T-helper 1 cell (primary cell): ENCODE data around the gene ANKRD11.
"Not testable (repeated sequence)": the region's sequence is repeated elsewhere in the genome, so short reads cannot be mapped to it uniquely, and the experiment has no call there.

Experiments
- DNase-seq, 5 donors: peaks; one replicate each; pipeline ENCODE4 v3.0.0-alpha.2; 2012 to 2020

ANKRD11 gene

DNA sequence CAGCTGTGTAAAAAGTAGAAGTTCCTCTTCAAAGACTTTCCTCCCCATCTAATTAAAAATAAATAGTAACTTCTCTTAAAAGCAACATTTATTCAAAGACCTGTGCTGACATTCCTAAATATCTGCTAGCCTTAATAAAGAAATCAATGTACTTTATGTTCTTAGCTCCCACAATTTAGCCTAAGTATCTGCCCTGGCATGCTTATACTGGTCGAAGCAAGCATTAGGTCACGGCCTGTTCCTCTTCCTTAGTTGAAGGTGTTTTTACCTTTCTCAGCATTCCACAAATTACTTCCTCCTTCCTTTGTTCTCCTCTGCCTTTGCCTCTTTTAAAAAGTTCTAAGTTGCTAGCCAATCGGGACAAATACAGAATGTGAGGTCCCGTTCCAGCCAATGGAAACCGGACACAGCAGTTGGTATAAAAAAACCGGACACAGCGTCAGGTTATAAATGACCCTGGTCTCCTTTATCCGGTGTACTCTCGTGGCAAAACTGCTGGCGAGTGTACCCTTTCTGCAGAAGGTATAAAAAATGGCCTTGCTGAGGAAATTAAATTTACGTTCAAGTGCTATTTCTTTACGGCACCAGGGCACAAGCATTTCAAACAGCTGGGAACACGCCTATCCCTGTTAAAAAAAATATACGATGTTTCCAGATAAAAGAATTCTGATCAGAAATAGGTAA is 127.7 kb downstream of the ANKRD11 start:
- DNase-seq, result not testable (repeated sequence)

DNA sequence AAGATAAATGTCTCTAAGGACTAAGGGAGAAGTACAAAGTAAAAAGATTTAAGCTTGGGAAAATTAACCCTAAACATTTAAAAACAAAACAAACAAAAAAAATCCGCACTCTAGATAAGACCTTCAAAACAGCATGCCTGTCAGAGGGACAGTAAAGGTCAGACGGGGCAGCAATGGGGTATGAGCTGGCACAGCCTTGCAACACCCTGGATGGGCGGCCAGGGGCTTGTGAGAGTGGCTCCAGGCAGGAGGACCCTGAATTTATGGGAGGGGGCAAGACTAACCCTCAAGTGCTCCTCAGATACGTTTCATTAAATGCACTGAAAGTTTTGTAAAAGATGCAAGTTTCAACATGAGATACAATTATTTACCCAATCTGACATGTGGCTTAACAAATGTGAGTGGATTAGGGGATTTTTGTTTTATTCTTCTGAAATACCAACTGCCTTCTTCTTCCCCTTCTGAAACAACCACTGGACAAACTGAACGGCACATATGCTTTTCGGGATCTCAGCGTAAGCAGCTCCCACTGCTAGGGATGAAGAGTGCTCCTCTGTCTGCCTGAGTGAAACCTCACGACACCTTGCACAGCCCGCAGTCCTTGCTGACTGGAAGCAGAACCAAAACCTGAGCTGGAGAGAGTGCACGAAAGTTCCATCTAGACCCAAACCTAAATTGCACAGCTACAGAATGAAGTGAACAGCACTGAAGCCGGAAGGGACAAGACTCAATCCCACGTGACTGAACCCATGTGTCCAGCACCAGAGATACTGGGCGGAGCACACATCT is 128.4 kb downstream of the ANKRD11 start:
- DNase-seq, result peak in 1 of 5 donors; percentile 27

DNA sequence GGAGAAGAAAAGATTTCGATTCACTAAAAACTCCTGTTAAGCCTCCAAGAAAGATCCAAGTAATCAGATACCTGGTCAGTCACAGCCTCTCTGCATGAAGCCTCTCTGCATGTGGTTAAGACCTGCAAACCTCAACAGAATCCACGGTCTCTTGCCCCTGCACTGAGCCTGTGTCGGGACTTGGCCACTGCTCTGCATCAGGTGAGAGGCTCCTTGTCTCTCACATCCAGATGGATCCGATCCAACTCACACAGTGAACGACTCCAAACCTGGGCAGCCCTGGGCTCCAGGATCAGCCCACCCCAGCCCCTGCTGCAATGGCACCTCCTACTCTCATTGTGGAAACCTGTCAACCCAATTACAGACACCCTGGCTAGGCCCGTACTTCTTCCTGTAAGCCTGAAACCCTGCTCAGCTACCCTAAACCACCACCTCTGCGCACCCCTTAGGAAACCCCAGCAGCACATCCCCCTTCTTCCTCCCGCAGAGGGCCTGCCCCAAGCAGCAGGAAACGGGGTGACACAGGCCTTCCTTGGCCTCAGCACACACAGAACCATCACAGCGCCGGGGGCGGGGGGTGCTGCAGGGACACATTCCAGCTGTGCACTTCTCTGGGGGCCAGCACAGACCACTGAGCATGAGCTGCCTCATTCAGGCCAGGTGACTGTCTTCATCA is 129.5 kb downstream of the ANKRD11 start:
- peak; percentile 39 to 87 (median 58) for DNase-seq

DNA sequence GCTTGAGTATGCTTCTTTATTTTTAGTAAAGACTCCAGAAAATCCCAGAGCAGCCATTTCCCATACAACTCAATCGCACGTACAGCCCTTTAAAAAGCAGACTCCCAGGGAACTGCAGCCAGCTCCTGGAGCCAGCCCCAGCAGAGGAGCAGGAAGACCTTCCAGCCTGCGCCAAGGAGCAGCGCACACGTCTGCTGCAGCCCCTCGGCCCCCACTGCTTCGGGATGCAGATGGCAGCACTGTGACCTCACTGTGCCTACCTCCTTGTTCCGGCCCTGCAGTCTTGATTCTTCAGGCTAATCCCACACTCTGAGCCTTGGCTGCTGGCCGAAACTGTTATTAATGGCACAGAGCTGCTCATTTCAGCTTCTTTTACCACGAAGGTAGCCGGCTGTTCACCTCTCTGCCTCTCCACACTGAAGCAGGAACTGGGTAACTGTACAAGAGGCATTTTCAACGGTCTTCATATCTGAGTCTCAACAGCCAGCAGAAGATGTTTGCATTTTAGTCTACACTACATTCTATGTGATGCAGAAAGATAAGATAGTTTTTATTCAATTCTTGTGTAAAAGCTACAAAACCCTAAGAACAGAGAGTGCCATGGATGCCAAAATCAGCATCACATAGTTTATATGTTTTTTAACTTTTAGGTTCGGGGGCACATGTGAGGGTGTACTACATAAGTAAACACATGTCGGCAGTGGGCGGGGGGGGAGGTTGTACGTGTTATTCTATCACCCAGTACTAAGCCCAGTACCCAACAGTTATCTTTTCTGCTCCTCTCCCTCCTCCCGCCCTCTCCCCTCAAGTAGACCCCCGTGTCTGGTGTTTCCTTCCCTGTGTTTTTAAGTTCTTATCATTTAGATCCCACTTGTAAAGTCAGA is 130.9 kb downstream of the ANKRD11 start:
- DNase-seq, result no peak

DNA sequence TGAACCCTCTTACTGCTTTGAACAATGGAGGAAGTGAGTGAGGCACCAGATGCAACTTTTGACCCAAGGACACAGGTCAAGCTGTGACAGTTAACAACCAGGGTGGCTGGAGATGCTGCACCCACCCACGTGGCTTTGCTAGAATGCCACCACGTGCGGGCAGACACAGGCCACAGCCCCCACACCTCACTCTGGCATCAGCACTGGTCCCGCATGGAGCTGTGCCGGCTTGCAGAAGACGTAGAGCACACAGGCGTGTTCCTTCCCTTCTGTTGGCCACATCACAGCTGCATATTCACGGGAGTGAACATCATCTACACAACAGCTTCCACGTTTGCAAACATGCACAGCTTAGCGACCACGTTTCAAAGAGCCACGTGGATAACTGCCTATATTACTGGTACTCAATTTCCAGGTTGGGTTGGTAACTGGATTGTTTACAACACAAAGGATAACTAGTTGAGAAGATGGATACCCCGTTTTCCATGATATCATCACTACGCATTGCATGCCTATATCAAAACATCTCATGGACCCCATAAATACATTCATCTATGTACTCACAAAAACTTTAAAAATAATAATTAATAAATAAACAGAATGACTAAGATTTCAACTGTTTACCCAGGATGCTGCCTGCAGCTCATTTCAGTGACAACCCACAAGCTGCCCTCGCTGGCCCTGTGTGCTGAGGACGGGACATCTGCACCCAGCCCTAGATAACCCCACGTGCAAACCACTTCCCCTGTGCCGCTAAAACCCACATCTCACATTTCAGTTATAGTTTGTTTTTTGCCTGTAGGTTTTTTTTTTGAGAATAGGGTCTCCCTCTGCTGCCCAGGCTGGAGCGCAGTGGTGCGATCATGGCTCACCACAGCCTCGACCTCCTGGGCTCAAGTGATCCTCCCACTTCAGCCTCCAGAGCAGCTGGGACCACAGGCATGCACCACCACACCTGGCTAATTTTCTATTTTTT is 132.0 kb downstream of the ANKRD11 start:
- DNase-seq, result peak in 3 of 5 donors; percentile 22 to 72 (median 23)

DNA sequence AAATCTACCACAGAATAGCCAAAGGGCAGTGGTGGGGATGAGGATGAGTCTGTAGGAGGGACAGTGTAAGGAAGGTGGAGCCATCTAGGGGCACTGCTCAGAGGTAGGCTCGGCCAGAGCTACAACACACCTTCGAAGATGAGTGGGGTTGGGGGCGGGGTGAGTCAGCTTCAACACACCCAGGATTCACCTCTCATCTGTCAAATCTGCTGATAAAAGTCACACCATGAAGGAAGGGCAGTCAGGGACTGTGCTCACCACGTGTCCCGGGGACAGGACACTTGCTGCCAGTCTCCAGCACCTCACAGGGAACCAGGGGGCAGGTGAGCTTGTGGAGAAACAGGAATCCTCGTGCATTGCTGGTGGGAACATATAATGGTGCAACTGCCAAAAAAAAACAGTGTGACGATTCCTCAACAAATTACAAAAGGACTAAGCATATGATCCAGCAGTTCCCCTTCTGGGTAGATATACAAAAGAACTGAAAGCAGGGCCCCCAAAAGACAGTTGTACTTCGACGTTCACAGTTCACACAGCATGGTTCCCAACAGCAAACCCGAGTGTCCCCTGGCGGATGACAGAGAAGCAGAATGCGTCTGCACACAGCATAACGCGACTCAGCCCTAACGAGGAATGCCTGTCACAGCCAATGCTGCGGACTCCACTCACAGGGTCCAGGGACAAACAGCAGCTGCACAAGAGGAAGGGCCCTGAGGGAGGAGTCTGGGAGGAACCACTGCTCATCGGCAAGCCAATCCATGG is 133.1 kb downstream of the ANKRD11 start:
- no peak for DNase-seq

DNA sequence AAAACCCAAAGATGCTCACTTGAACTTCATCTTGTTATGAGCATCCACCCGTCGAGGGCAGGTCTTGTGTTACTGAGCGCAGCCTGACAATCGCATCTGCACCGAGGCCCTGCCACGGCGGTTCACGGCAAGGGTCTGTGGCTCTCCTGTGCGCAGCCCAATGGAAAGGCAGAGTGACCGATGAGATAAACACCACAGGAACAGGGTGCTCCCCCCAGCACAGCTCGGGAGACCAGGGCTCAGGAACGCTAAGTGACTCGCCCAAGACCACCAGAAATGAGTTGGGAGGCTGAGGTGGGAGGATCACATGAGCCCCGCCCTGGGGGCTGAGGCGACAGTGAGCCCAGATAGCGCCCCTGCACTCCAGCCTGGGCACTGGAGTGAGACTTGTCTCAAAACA is 134.7 kb downstream of the ANKRD11 start:
- no peak for DNase-seq

DNA sequence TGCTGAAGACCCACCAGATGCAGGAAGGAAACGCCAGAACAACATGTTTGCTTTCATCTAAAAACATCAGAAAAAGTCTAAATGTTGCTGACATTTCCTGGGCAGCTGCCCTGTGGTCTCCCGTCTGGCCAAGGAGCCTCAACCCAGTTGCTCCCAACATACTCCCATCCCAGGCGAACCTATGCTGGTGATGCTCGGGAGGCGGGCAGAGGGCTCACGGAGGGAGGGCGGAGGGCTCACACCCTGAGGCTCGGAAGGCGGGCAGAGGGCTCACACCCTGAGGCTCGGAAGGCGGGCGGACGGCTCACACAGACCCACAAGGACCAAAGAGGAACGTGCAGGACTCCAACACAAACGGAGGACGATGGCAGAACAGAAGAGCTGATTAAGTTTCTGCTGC is 135.4 kb downstream of the ANKRD11 start:
- no peak for DNase-seq

DNA sequence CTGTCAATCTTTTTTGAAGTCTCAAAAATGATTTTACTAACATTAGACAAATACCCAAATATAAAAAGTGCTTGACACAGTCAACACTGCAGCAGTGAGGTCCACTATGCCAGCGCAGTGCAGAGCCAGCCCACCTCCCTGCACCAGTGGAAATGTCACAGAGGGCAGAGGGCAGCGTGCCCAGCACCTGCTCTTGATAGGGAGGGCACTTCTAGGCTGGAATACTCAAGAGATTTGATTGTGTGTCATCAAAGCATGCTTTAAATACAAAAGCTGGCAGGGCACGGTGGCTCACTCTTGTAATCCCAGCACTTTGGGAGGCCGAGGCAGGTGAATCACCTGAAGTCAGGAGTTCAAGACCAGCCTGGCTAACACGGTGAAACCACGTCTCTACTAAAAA is 136.0 kb downstream of the ANKRD11 start:
- no peak for DNase-seq

DNA sequence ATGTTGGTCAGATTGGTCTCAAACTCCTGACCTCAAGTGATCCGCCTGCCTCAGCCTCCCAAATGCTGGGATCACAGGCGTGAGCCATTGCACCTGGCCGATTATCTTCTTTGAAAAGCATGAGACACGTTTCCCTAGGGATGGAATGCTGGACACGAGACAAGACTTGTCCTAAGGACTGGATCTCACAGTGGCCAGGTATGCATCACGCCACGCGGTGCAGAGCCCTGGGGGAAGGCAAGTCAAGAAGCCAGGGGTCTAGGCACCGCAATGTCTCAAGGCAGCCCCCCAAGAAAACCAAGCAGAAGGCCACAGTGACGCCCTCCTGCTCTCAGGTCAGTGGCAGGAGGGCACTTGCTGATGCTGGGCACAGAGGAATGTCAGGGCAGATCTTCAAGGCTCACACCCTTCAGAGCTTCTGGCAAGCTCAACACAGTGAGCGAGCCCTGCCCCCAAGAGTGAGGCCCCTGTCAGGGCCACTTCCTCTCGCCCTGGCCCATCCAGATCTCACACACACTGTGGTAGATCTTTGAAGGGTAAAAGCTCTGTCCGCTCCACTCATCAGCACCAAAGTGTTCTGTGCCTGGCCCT is 138.2 kb downstream of the ANKRD11 start:
- no peak for DNase-seq

DNA sequence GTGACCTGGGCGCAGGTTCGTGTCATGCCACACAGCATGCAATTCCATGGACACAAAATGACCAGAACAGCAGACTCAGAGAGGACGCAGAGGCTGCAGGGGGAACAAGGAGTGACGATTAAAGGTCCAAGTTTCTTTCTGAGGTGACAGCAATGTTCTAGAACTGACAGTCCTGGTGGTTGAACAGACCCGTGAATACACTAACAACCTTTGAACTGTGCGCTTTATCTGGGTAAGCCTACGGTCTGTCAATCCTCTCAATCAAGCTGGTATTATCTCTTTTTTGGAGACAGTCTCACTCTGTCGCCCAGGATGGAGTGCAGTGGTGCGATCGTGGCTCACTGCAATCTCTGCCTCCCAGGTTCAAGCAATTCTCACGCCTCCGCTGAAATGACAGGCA is 138.7 kb downstream of the ANKRD11 start:
- no peak for DNase-seq

DNA sequence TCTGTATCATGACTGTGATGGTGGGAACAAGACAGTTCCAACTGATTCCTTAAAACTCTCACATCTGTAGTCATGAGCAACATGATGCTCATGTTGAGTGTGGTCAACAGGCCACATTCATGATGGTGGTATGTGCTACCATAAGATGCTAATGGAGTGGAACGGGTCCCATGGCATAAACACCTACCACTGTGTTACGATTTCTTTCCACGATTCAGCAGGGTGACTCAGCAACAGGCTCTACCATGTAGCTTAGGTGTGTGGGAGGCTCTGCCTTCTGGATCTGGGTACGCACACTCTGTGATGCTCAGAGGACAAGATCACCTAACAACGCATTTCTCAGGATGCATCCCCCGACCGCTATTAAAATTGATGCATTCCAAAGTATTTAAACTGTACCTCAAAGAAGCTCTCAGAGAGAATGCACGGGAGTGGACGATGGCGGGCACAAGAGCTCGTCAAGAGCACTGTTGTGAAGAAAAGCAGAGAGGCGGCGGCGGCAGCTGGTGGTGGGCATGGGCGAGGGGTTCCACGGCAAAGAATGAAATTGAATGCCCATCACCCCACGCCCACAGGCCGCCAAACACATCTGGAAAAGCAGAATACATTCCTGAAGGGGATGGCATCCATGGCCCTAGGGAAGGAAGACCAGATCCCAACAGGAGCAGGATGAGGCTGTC is 139.5 kb downstream of the ANKRD11 start:
- no peak for DNase-seq

DNA sequence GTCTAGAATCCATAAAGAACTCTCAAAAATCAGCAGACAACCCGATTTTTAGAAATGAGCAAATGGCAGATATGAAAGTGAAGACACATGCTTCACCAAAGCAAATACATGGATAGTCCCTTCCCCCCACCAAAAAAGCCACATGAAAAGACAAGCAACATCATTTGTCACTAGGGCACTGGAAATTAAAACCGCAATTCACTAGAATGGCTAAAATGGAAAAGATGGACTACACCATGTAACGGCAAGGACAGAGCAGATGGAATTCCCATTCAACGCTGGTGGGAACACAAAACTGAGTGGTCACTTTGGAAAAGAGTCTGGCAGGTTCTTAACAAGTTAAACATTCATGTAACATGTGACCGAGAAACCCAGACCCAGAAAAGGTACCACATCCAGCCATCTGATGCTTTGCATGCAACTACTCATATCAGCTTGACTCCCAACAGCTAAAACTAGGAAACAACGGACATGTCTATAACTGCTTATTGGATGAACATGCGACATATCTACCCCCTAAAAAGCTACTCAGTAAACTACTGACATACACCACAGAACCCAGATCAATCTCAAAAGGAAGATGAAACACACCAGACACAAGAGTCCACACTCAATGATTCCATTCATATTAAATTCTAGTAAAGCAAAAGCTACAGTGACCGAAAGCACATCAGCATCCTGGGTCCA is 140.3 kb downstream of the ANKRD11 start:
- peak in 1 of 5 donors; percentile 33 for DNase-seq

DNA sequence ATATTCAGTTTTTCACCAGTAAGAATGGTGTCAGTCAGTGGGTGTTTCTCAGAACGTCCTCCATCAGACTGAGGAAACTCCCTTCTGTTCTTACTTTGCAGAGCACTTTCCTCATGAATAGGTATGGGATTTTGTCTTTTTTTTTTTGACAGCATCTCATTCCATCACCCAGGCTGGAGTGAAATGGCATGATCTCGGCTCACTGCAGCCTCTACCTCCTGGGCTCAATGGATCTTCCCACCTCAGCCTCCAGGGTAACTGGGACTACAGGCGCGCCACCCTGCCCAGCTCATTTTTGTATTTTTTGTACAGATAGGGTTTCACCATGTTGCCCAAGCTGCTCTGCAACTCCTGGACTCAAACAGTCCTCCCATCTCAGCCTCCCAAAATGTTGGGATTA is 142.6 kb downstream of the ANKRD11 start:
- no peak for DNase-seq

DNA sequence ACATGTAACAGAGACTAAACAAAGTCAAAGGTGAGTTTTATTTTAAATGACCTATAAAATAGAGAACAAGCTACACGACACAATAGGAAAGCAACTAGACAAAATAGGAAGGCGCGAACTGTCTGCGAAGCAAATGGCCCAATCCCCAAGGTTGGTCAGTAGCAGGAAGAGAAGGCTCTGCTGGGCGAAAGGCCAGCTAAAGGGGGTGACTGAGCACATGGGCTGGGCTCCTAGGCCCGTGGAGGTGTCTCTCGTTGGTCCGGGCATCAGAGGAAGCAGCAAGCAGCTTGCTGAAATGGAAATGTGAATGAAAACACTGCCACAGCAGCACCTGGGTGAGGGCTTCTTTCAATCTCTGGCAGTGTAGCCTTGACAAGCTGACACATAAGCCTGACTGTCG is 143.5 kb downstream of the ANKRD11 start:
- DNase-seq, result no peak

DNA sequence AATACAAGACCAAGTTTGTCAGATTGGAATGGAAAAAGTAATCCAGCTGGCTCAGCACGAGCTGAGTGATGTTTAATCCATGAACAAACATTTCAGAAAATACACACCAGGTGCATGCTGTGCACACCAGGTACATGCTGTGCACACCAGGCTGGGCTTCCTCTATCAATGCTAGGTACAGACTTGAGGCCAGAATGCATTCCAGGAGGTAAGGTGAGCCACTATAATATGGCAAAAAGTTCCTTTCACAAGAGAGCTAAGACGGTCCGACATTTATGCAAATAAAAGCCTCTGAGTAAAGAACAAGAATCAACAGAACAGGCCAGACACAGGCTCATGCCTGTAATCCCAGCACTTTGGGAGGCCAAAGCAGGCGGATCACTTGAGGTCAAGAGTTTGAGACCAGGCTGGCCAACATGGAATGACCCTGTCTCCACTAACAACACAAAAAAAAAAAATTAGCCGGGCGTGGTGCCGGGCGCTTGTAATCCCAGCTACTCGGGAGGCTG is 144.7 kb downstream of the ANKRD11 start:
- DNase-seq, result no peak

DNA sequence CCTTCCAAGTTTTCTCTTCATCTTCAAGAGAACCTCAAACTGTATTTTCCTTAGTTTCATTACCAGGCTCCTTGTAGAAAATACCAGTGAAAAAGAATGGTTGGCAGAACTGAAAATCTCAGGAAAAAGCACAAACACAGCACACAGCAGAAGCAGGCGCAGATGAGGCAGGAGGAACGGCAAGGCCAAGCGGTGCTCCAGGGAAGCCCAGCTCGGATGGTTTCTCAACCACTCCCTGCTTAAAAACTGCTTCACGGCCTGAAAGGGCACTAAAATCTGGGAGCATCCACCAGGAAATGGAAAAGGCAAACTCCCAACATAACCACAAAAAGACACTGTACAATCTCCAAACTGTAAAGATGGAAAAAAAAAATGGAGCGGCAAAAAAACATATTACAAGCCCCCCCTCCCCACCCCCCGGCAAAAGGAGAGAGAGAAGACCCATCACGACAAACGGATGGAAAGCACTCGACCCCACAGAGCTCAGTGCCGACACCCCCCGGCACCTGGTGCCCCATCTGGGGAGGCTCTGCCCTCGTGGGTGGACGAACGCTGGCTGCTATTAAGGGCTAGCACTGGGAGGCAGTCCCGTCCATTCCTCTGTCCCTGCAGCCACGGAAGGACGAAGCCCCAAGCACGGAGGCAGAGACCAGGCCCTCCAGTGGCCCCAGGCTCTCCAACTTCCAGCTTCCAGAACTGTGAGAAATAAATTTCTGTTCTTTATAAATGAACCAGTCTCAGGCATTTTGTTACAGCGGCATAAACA is 145.3 kb downstream of the ANKRD11 start:
- DNase-seq, result no peak

DNA sequence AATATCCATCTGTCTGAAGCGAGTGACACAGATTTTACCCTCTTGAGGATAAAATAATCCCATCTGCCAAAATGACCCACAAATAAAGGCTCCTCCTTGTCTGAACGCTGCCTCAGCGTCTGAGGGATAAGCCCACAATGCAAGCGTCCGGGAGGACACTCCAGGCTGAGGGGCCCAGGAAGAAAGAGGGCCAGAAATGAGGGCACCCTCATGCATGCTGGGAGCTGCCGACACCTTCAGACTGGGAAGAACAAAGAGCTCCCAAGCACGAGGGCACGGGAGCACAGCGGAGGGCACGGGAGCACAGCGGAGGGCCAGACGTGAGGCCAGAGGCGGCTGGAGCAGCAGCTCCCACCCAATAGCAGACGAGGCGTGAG is 145.9 kb downstream of the ANKRD11 start:
- DNase-seq, result no peak
